GM21526 (cell line): ENCODE results near the gene NSMCE1.
"Not testable (repeated sequence)": the region's sequence is repeated elsewhere in the genome, so short reads cannot be mapped to it uniquely, and the experiment has no call there.

Experiments
- ATAC-seq: cut with Tn5 transposase; IDR thresholded peaks from one replicate; pipeline ENCODE4 v1.9.1; 2021; ENCODE audit warnings: moderate library complexity; ENCODE audit not compliant: unreplicated experiment, low FRiP score

The NSMCE1 gene

DNA sequence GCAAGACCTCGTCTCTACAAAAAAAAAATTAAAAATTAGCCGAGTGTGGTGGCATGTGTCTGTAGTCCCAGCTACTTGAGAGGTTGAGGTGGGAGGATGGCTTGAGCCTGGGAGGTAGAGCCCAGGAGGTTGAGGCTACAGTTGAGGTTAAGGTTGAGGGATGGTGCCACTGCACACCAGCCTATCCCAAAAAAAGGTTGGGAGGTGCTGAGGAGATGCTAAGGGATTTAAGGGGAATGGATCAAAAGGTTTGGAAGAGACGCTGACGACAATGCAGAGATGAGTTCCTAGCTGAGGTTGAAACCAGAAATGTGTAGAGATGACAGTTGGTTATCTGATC is 4.7 kb upstream of the NSMCE1 start:
- no peak for ATAC-seq

DNA sequence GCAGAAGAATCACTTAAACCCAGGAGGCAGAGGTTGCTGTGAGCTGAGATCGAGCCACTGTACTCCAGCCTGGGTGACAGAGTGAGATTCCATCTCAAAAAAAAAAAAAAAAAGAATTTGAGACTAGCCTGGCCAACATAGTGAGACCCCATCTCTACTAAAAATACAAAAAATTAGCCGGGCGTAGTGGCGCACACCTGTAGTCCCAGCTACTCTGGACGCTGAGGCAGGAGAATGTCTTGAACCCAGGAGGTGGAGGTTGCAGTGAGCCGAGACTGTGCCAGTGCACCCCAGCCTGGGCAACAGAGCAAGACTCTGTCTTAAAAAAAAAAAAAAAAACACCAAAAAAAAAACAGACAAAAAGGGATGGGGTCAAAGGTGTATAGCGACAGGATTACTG is 4.1 kb upstream of the NSMCE1 start:
- not testable (repeated sequence) for ATAC-seq

- no peak for ATAC-seq
Measured at GRCh38 chr16:27272076-27272475, 3.5 kb upstream of the NSMCE1 start.

DNA sequence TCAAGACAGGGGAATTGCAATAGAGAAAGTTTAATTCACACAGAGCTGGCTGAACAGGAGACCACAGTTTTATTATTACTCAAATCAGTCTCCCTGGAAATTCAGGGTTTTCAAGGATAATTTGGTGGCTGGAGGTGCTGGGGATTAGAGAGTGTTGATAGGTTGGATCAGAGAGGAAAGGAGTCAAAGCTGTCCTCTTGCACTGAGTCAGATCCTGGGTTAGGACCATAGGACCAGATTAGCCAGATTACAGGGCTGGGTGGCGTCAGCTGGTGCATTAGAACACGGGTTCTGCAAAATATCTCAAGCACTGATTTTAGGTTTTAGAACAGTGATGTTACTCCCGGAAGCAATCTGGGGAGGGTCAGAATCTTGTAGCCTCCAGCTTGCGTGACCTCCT is 1.8 kb upstream of the NSMCE1 start:
- ATAC-seq: no peak

DNA sequence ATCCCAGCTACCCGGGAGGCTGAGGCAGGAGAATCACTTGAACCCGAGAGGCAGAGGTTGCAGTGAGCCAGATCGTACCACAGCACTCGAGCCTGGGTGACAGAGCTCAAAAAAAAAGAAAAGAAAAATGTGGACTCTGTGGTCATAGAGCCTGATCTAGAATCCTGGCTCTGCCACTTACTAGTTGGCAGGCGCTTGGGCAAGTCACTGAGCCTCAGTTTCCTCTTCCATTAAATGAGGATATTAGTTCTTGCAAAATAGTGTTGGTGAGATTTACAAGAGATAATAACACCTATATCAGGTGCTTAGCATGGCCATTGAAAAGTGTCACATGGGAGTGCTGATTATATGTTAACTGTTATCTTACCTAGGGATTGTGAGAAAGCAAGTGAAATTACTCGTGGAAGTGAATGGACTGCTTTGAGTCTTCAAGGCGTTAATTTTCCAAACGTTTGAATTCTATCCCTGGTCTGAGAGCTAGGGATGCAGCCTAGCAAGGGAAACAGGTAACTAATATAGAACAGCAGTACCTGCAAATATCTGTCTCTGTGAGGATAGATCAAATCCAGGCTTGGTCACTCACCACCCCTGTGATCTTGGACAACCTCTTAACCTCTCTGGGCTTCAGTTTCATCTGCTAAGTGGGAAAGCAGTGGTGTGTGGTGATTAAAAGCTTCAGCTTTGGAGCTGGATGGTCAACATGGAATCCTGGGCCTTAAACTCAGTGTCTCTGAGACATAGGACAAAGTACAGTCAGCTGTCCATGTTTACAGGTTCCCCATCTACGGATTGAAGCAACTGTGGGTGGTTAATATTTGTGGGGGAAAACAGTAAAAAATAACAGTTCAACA is 953 bp upstream of the NSMCE1 start:
- no peak for ATAC-seq

DNA sequence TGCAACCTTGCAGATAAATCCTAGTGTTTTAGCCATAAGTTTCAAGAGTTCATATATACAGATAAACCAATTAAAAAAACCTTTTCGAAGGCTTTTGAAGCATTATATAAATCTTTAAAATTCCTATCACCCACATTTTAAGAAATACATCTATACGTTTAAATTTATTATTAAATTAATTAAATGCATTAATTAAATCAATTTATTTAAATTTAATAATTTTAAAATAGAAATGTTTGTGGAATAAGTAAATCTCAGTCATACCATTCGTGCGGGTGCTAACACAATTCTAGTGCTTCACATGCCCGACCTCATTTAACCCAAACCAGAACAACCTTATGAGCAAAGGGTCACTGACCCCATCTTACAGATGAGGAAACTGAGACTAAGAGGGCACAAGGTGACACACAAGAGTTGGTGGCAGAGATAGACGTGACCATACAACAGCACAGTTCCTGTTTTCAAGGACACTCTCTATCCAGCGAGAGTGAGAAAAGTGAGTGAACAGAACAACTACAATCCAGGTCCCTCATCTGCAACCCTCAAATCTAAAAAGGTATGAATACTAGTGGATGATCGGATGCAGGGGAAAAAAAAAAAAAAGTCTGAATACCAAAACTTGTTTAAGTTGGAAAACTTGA is 1.4 kb downstream of the NSMCE1 start:
- no peak for ATAC-seq

- ATAC-seq: no peak
Measured at GRCh38 chr16:27265982-27266381, 2.6 kb downstream of the NSMCE1 start.

DNA sequence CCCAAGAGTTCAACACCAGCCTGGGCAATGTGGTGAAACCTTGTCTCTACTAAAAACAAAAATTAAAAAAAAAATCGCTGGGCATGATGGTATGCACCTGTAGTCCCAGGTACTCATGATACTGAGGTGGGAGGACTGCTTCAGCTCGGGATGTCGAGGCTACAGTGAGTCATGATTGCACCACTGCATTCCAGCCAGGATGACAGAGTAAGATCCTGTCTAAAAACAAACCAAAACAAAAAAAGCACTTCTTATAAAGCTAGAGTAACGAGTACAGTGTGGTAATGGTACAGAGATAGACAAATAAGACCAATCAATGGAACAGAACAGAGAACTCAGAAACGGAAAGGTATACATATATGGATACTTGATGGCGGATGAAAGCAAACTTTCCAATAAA is 4.4 kb downstream of the NSMCE1 start:
- no peak for ATAC-seq

- ATAC-seq: not testable (repeated sequence)
Measured at GRCh38 chr16:27262904-27263423, 5.6 kb downstream of the NSMCE1 start.

DNA sequence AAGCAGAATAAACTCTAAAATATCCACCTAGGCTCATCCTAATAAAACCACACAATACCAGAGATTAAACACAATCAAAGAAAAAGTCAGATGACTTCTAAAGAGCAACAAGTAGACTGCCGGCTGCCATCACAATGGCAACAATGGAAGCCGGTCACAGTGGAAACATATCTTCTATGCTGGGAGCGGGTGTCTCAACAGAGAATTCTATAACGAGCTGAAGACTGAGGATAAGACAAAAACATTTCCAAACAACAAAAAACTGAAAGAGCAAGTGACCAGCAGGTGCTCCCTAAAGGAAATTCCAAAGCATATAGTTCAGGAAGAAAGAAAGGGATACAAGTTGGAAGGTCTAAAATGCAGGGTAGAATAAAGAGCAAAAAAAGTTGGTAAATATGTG is 8.9 kb downstream of the NSMCE1 start:
- ATAC-seq: no peak

- ATAC-seq: no peak
Measured at GRCh38 chr16:27258241-27258734, 10.3 kb downstream of the NSMCE1 start.

DNA sequence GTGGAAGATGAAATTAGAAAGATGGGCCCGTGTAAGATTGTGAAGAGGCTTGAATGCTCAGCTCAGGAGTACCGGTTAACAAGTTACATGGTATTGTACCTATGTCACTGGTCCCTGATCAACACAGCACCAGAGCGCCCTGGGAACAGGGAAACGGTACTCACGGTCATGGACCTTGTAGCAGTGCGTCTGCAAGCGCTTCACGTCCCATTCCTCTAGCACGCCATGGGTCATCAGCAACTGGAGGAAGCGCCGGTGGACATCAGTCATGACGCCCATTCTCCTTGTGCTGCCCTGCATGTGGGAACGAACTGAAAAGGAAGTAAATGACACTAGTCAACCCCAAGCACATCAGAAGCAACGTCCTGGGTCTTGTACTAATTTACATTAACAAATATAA is 11.3 kb downstream of the NSMCE1 start:
- no peak for ATAC-seq

DNA sequence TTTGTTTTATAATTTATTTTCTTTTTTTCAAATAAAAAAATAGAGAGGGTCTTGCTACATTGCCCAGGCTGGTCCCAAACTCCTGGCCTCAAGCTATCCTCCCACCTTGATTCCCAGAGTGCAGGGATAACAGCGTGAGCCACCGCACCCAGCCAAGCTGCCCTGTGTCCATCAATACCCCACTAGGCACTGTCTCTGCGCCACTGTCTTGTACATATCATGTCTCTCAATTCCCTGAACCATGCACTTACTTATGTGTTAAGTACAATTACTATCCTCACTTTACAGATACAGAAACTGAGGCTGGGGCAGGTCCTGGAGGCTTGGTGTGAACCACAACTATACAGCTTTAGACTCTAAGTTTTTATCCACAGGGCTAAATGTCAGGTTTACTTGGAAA is 11.7 kb downstream of the NSMCE1 start:
- no peak for ATAC-seq

DNA sequence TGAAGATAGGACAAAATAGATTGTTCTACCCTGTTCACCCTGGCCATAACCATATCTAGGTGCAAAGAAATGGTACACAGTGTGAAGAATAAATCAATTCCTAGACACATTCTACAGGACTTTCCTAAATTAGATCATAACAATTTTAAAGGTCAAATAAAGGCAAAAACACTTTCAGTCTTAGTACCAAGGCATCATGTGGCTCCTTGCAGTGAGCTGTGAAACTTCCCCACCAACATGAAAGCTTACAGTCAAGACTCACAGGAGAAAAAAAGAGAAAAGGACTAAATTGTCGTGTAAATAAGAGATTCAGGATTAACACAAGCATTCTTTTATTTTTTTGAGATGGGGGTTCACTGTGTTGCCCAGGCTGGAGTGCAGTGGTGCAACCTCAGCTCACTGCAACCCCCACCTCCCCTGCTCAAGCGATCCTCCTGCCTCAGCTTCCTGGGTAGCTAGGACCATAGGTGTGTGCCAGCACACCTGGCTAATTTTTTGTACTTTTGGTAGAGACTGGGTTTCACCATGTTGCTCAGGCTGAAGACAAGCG is 14.2 kb downstream of the NSMCE1 start:
- no peak for ATAC-seq

GRCh38 chr16:27253526-27253930 is 15.0 kb downstream of the NSMCE1 start:
- no peak for ATAC-seq

DNA sequence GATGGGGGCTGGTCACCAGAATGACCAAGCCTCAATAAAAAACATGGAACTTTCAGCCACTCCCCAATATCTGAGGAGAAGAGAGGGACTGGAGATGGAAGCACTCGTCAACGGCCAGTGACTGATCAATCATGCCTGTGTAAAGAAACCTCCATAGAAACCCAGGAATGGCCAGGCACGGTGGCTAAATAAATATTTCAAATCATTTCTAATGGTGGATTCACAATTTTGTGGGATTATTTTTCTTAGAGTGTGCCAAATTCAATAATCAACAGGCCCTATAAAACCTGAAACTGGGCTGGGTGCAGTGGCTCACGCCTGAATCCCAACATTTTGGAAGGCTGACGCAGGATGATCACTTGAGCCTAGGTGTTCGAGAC is 16.4 kb downstream of the NSMCE1 start:
- ATAC-seq: no peak

- no peak for ATAC-seq
Measured at GRCh38 chr16:27251541-27252205, 16.9 kb downstream of the NSMCE1 start.

DNA sequence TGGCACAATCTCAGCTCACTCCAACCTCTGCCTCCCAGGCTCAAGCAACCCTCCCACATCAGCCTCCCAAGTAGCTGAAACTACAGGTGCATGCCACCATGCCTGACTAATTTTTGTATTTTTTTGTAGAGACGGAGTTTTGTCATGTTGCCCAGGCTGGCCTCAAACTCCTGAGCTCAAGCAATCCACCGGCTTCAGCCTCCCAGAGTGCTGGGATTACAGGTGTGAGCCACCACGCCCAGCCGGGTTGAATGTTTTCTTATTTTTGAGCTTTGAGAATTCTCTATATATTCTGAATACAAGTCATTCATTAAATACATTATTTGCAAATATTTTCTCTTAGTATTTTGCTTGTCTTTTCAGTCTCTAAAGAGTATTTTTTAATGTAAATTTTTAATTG is 19.7 kb downstream of the NSMCE1 start:
- not testable (repeated sequence) for ATAC-seq

GRCh38 chr16:27248036-27248435 is 20.5 kb downstream of the NSMCE1 start:
- no peak for ATAC-seq

GRCh38 chr16:27247076-27247475 is 21.5 kb downstream of the NSMCE1 start:
- not testable (repeated sequence) for ATAC-seq

DNA sequence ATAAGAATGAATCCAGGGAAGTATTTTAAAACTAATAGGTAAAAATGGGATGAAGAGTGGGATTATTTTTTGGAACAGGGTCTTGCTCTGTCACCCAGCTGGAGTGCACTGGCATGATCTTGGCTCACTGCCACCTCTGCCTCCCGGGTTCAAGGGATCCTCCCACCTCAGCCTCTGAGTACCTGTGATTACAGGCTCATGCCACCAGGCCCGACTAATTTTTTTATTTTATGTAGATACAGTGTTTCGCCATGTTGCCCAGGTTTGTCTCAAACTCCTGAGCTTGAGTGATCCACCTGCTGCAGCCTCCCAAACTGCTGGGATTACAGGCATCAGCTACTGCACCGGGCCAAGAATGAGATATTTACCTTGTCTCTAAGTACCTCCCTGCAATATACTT is 22.1 kb downstream of the NSMCE1 start:
- ATAC-seq: no peak
